ENCODE measurements around the gene C1GALT1.

DNA sequence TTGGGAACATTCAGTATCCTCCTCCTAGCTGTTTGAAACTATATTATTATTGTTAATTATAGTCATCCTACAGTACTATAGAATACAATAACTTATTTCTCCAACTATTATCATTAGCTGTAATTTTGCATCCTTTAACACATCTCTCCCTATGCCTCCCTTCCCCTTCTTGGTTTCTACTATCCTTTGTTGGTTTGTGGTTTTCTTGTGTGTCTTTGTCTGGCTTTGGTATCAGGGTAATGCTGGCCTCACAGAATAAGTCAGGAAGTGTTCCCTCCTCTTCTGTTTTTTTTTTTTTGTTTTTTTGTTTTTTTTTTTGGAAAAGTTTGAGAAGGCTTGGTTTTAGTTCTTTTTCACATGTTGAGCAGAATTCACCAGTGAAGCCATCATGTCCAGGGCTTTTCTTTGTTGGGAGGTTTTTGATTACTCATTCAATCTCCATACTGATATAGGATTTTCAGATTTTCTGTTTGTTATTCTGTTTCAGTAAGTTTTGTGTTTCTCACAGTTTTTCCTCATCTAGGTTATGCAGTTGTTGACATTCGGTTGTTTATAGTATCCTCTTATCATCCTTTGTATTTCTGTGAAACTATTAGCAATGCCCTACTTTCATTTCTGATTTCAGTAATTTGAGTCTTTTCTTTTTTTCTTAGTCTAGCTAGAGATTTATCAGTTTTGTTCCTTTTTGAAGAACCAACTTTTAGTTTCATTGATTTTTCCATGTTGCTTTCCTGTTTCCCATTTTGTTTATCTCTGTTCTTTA lies 21.6 kb downstream of the C1GALT1 start:
- TF ChIP-seq, protein P1, sequence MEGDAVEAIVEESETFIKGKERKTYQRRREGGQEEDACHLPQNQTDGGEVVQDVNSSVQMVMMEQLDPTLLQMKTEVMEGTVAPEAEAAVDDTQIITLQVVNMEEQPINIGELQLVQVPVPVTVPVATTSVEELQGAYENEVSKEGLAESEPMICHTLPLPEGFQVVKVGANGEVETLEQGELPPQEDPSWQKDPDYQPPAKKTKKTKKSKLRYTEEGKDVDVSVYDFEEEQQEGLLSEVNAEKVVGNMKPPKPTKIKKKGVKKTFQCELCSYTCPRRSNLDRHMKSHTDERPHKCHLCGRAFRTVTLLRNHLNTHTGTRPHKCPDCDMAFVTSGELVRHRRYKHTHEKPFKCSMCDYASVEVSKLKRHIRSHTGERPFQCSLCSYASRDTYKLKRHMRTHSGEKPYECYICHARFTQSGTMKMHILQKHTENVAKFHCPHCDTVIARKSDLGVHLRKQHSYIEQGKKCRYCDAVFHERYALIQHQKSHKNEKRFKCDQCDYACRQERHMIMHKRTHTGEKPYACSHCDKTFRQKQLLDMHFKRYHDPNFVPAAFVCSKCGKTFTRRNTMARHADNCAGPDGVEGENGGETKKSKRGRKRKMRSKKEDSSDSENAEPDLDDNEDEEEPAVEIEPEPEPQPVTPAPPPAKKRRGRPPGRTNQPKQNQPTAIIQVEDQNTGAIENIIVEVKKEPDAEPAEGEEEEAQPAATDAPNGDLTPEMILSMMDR (IDR thresholded peaks at IDR 0.05): no peak
- TF ChIP-seq POLR2A (IDR thresholded peaks at IDR 0.05) (no peak), EP300 (IDR thresholded peaks at IDR 0.05) (no peak)
